PFSK-1 (cell line): ENCODE measurements around the gene FNIP2. TPM values are rescaled to one million over a fixed set of nuclear protein-coding genes. Genes with fewer than 3 reads are reported as not detected.

Experiments used
- FOXP2 ChIP-seq: optimal IDR thresholded peaks from 2 replicates; pipeline ENCODE3; 2011; ENCODE audit warnings: borderline replicate concordance, control low read depth, inconsistent platforms; ENCODE audit not compliant: insufficient read depth; ENCODE audit errors: extremely low read length, extremely low read depth
- POLR2AphosphoS5 ChIP-seq: IDR thresholded peaks from 2 replicates; pipeline ENCODE4 v1.6.1; 2012; ENCODE audit warnings: low read depth, mild to moderate bottlenecking, control low read depth, low read length, moderate library complexity
- REST ChIP-seq, 2 experiments: IDR thresholded peaks; 2 replicates each; pipeline versions ENCODE4 v1.6.1 to v1.8.0; 2011 to 2012; ENCODE audit warnings: low read depth in 2 of 2, low read length in 2 of 2, control low read depth in 1 of 2, inconsistent platforms in 1 of 2, mild to moderate bottlenecking in 1 of 2, moderate library complexity in 1 of 2; ENCODE audit not compliant: insufficient read depth in 1 of 2
- SIN3A ChIP-seq: IDR thresholded peaks from 2 replicates; pipeline ENCODE4 v1.6.1; 2012; ENCODE audit warnings: mild to moderate bottlenecking, low read length, moderate library complexity, borderline replicate concordance; ENCODE audit not compliant: insufficient read depth
- TAF1 ChIP-seq: IDR thresholded peaks from 2 replicates; pipeline ENCODE4 v1.6.1; 2012; ENCODE audit warnings: low read length, control low read depth, borderline replicate concordance; ENCODE audit not compliant: insufficient read depth
- polyA plus RNA-seq: library from polyadenylated mRNA; unstranded; fragments of >200 nt; gene quantifications from one replicate; pipeline ENCODE4 v1.2.1, GENCODE V29; 2012; ENCODE audit warnings: low read depth, missing spikeins; ENCODE audit not compliant: insufficient read length

FNIP2 gene
- polyA plus RNA-seq = 2.2 TPM

GRCh38 chr4:158768555-158769174 is at the start of gene FNIP2:
FNIP2 (plus strand) TSS chr4:158769026; CDS start chr4:158769213, 187 bp downstream.
- TF ChIP-seq TAF1 = 0 out of 2 replicates have a peak, but pooled peaks have one; percentile 47
- 0 out of 4 replicates have a peak, but pooled peaks of 1 of the 2 experiments have one; percentile 16 for TF ChIP-seq REST (IDR thresholded peaks at IDR 0.05; ENCODE audit: insufficient read depth in 1 of 2, low read depth in 2 of 2, low read length in 2 of 2)
- TF ChIP-seq POLR2AphosphoS5 = peak; percentile 47; the same call in 1 of the 2 replicates
- TF ChIP-seq SIN3A = no peak

- TF ChIP-seq POLR2AphosphoS5 (no peak), SIN3A (no peak), REST (IDR thresholded peaks at IDR 0.05; ENCODE audit: insufficient read depth in 1 of 2, low read depth in 2 of 2, low read length in 2 of 2) (no peak), TAF1 (no peak), FOXP2 (no peak)
Observed at GRCh38 chr4:158721680-158722079, 47.1 kb upstream of the FNIP2 start.

- no peak for TF ChIP-seq TAF1
- TF ChIP-seq POLR2AphosphoS5 = no peak
- peak; percentile 25; the same call in 1 of the 2 replicates for TF ChIP-seq SIN3A
- no peak for TF ChIP-seq REST (IDR thresholded peaks at IDR 0.05; ENCODE audit: insufficient read depth in 1 of 2, low read depth in 2 of 2, low read length in 2 of 2)
- no peak for TF ChIP-seq FOXP2
Observed at GRCh38 chr4:158722291-158722916, 46.4 kb upstream of the FNIP2 start.

GRCh38 chr4:158722917-158723793 is 45.7 kb upstream of the FNIP2 start, which contains the start of gene PPID:
PPID (minus strand) TSS chr4:158723396; CDS start chr4:158723288, 108 bp downstream.
- TF ChIP-seq TAF1 (peak; percentile 55; the same call in 1 of the 2 replicates), SIN3A (0 out of 2 replicates have a peak, but pooled peaks have one; percentile 22), POLR2AphosphoS5 (peak; percentile 87), REST (IDR thresholded peaks at IDR 0.05; ENCODE audit: insufficient read depth in 1 of 2, low read depth in 2 of 2, low read length in 2 of 2) (peak in 1 of 2 experiments; percentile 14; a peak in 1 of 4 replicates), FOXP2 (peak; percentile 52)
